GOT3 (cell line): Measurements from ENCODE around the gene SIL1.
"Not testable (repeated sequence)": the region's sequence is repeated elsewhere in the genome, so short reads cannot be mapped to it uniquely, and the experiment has no call there.

Experiments used
- DNase-seq: peaks from one replicate; lab custom pipeline; 2025; ENCODE audit warnings: mixed read lengths; lab: John Stamatoyannopoulos, UW

SIL1 gene

GRCh38 chr5:139022528-139022927 is 175.6 kb downstream of the SIL1 start:
- no peak for DNase-seq

GRCh38 chr5:139021346-139021745 is 176.8 kb downstream of the SIL1 start:
- DNase-seq = no peak

GRCh38 chr5:139019880-139020279 is 178.3 kb downstream of the SIL1 start:
- no peak for DNase-seq

GRCh38 chr5:139019211-139019610 is 179.0 kb downstream of the SIL1 start:
- no peak for DNase-seq

DNA sequence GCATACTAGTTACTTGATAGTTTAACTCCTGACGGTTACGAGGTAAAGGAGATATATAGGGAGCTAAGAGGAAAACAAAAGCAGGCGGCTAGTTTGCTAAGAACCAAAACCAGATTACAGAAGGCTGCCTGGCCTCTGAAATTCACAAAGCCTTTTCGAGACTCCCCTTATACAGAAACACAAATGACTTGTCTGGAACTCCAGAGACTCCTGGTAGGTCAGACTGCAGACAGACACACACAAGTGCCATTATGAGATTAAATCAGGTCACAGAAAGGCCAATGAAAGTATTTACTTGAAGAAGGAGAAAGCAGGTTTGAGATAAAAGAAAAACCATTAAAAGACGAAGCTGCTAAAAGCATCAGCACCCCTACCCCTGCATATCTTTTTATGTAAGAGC is 180.5 kb downstream of the SIL1 start:
- no peak for DNase-seq

GRCh38 chr5:139016186-139016585 is 182.0 kb downstream of the SIL1 start:
- DNase-seq = no peak

DNA sequence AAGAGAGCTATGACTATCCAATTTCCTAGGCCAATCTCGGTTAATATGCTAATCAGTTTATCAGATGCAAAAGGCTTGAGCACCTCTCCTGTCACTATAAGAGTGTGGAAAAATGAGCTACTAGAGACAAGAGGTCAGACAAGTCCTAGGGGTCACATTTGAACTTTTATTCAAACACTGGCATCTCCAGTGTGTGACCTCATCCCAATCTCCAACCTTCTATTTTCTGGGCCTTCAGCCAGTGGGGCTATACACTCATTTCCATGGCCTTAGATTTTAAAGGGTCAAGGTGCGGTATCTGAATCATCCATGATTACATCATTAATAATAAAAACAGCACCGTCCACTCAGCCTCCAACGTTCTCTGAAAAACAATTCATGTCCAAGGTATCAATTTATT is 183.4 kb downstream of the SIL1 start:
- no peak for DNase-seq

DNA sequence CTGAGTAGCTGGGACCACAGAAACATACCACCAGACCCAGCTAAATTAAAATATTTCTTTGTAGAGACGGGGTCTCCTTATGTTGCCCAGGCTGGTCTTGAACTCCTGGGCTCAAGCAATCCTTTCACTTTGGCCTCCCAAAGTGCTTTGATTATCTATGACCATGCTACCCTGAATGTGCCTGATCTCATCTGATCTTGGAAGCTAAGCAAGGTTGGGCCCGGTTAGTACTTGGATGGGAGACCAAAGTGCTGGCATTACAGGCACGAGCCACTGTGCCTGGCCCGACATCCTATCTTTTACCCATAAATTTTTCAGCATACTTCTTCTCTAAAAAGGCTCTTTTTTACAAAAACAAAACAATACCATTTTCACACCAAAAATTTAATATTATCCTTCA is 186.0 kb downstream of the SIL1 start:
- no peak for DNase-seq

- DNase-seq = not testable (repeated sequence)
These were observed 187.0 kb downstream of the SIL1 start for GRCh38 chr5:139011156-139011555.

DNA sequence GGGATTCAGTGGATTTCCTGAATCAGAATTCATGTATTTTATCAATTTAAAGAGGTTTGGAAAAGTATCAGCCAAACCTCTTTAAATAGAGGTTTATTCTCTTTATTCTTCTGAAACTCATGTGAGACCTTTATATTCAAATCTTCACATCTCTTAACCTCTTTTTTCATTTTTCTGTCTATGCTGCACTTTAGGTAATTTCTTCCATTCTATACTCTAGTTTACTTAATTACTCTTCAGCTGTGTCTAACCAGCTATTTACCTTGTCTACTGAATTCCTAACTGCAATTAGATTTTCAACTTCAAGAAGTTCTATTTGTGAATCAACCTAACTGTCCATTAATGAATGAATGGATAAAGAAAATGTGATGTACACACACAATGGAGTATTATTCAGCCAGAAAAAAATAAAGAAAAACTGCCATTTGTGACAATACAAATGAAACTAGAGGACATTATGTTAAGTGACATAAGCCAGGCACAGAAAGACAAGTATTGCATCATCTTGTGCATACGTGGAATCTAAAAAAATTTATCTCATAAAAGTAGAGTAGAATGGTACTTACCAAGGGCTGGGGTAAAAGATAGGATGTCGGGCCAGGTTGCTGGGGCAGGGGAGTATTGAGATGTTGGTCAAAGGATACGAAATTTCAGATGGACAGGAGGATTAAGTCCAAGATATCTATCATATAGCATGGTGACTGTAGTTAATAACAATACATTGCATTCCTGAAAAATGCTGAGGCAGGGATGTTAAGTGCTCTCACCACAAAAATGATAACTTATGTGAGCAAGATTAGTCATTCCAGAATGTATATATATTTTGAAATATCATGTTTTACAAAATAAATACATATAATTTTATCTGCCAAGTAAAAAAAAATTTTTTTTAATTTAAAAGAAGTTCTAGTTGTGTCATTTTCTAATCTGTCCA is 193.5 kb downstream of the SIL1 start:
- no peak for DNase-seq

- DNase-seq = no peak
These were observed 198.5 kb downstream of the SIL1 start for GRCh38 chr5:138999674-139000073.

GRCh38 chr5:138998521-138998920 is 199.6 kb downstream of the SIL1 start:
- no peak for DNase-seq

GRCh38 chr5:138996120-138996519 is 202.0 kb downstream of the SIL1 start:
- DNase-seq = no peak

DNA sequence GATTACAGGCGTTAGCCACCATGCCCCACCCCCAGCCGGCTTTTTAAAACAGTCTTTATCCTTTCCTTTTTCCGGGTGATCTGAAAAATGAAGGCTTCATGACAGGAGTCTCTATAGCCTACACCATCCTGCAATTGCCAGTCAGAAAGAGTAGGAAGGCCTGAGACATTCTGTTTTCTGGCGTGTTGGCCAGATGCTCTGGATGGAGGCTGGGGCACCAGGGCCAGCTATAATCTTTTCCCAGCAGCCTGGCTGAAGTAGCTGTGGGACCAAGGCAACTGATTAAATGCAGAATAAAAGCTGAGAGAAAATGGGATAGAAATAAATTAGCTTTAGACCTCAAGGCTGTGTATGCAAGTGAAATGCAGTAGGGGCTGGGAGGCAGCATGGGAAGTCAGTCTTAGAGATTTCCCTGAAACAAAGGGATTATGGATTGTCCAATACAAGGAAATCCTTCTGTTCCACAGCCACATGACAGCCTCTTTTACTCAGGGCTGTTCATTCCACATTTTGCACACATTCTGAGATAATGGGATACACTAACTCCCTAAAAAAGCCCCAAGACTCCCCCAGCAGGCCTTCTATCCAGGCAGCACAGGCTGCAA is 207.1 kb downstream of the SIL1 start:
- no peak for DNase-seq

GRCh38 chr5:138989720-138990119 is 208.4 kb downstream of the SIL1 start:
- no peak for DNase-seq

GRCh38 chr5:138986186-138986800 is 211.9 kb downstream of the SIL1 start:
- no peak for DNase-seq

DNA sequence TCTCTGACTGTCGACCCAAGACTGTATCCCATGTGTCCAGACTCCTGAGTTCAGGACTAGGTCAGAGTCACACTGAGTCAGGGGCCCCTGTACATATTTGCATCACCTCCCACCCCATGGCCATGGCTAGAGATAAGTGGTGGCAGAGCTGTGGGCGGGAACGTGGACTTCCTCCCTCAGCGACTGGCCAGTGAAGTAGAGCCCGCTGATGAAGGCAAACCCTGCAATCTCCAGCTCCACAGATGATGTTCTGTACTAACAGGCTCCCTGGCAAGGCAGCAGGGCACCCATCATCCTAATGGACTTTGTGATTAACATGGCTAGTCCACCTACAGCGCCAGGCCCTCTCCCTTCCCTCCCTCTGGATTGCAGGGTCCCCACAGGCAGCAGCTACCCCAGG is 212.5 kb downstream of the SIL1 start:
- DNase-seq = no peak

DNA sequence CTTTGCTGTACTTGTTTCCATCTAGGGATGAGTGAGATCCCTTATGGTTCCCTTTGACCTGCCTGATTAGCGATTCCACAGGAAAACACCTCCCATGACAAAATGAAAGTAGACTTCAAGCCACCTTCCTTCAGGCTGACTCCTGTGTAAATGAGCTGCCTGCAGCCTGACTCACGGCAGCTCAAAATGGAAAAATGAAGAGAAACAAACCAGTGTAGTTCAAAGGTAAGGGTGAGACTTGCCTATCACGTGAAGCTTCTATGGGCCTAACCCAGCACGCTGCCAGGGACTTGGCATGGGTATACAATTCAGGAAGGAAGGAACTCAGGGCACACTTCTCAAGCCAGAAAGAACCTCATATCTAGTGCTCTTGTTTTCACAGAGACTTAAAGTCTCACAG is 212.9 kb downstream of the SIL1 start:
- no peak for DNase-seq

DNA sequence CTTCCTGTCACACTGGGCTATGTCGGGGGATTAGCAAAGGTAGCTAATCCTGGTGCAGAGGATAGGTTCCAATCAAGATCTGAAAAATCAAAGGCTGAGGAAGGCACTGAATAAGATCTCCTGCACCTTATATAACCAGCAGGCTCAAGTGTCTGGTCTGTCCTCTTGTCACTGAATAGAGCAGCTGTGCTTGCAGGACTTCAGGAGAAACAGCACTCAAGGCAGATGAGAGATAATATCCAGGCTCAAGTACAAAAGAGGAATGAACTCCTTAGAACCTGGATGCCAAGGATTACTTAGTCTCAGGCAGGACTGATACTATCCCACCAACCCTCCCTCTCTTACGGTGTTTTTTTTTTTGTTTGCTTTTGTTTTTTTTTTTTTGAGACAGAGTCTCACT is 214.2 kb downstream of the SIL1 start:
- DNase-seq = no peak

DNA sequence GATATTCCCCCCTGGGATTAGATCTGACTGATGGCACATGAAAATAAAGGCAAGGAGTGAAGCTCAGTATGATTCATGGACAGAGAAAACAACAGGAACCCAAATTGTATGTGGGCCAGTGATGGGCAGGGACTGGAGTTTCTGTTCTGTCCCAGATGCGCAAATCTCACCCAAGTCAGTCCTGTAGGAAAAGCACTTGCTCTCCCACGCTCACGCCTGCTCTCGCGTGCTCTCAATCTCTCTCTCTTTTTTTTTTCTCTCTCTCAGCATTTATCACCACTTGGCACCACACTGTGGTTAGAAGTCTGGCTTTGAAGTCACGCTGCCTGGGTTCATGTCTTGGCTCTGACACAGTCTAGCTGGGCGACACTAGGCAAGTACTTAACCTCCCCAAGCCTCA is 216.6 kb downstream of the SIL1 start:
- DNase-seq = no peak

DNA sequence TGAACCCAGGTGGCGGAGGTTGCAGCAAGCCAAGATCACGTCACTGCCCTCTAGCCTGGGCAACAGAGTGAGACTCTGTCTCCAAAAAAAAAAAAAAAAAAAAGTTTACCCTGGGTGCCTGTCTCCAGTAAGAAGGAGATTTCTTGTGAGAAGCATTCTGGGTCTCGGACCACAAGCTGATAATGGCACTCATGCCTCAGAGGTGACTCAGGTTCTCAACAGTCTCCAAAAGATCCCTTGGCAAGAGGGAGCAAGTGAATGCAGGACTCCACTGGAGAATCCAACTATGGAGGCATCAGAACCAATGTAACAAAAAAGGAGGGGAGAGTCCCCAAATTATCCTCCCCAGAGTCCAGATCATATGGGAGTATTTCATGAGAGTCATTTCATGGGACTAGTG is 217.0 kb downstream of the SIL1 start:
- no peak for DNase-seq

- DNase-seq = no peak
These were observed 217.7 kb downstream of the SIL1 start for GRCh38 chr5:138980441-138980840.

GRCh38 chr5:138979684-138980280 is 218.4 kb downstream of the SIL1 start:
- DNase-seq = no peak
